HEK293 (cell line): ENCODE measurements around the gene DENND1A.

Experiments used
- CTCF ChIP-seq: fragments of 450-650 bp; formaldehyde crosslinking; IDR thresholded peaks from 2 replicates; pipeline ENCODE4 v1.5.1; 2016; ENCODE audit warnings: missing biosample characterization, missing genetic modification characterization
- HIC1 ChIP-seq: fragments of 450-650 bp; formaldehyde crosslinking; IDR thresholded peaks from 2 replicates; pipeline ENCODE4 v1.5.1; 2016; ENCODE audit warnings: missing biosample characterization, missing genetic modification characterization
- REST ChIP-seq: fragments of 450-650 bp; formaldehyde crosslinking; IDR thresholded peaks from 2 replicates; pipeline ENCODE4 v1.5.1; 2016; ENCODE audit warnings: missing biosample characterization, missing genetic modification characterization
- SCRT2 ChIP-seq: fragments of 450-650 bp; formaldehyde crosslinking; IDR thresholded peaks from 2 replicates; pipeline ENCODE4 v1.5.1; 2016; ENCODE audit warnings: missing biosample characterization, missing genetic modification characterization
- TCF7L2 ChIP-seq: IDR thresholded peaks from 2 replicates; pipeline ENCODE4 v1.6.1; 2011; ENCODE audit warnings: low read depth, mild to moderate bottlenecking, inconsistent platforms, low read length, moderate library complexity, borderline replicate concordance
- ZBTB6 ChIP-seq: fragments of 450-650 bp; formaldehyde crosslinking; IDR thresholded peaks from 2 replicates; pipeline ENCODE4 v1.5.1; 2017; ENCODE audit warnings: missing biosample characterization, missing genetic modification characterization
- ZBTB8A ChIP-seq: fragments of 450-650 bp; formaldehyde crosslinking; IDR thresholded peaks from 2 replicates; pipeline ENCODE4 v1.5.1; 2016; ENCODE audit warnings: missing biosample characterization, missing genetic modification characterization
- ZNF302 ChIP-seq: fragments of 450-650 bp; formaldehyde crosslinking; IDR thresholded peaks from 2 replicates; pipeline ENCODE4 v1.5.1; 2016; ENCODE audit warnings: missing biosample characterization, missing genetic modification characterization, low read depth
- ZNF433 ChIP-seq: fragments of 450-650 bp; formaldehyde crosslinking; IDR thresholded peaks from 2 replicates; pipeline ENCODE4 v1.5.1; 2016; ENCODE audit warnings: missing biosample characterization, missing genetic modification characterization, low read depth
- ZNF544 ChIP-seq: fragments of 450-650 bp; formaldehyde crosslinking; IDR thresholded peaks from 2 replicates; pipeline ENCODE4 v1.5.0; 2017; ENCODE audit warnings: missing biosample characterization, missing genetic modification characterization

- TF ChIP-seq SCRT2 (tag by site-specific recombination) (no peak), HIC1 (tag by site-specific recombination) (no peak), CTCF (tag by site-specific recombination) (no peak), REST (tag by site-specific recombination) (no peak), ZNF544 (tag by site-specific recombination) (no peak), ZNF433 (tag by site-specific recombination) (no peak), ZBTB8A (tag by site-specific recombination) (no peak), ZNF302 (no peak), TCF7L2 (no peak), ZBTB6 (tag by site-specific recombination) (no peak)
Measured at GRCh38 chr9:123645126-123645525, 284.8 kb downstream of the DENND1A start.
